Vagina (tissue), 2 donors: Measurements from ENCODE around the gene RPS27L. TPM values are rescaled to one million over a fixed set of nuclear protein-coding genes. Genes with fewer than 3 reads are reported as not detected.

Experiments used
- DNase-seq, 2 donors: peaks; one replicate each; pipeline ENCODE4 v3.0.0-alpha.2; 2017; ENCODE audit errors: extremely low spot score in 2 of 2
- H3K27ac ChIP-seq: fragments of 200-600 bp; sonication (generic); one replicate; pipeline ENCODE4 v1.5.1; 2019
- H3K27me3 ChIP-seq: fragments of 200-600 bp; sonication (generic); one replicate; pipeline ENCODE4 v1.5.1; 2019
- H3K36me3 ChIP-seq, 2 donors: fragments of 200-600 bp; sonication (generic); one replicate each; pipeline ENCODE4 v1.5.1; 2017 to 2019
- H3K4me1 ChIP-seq: fragments of 200-600 bp; sonication (generic); one replicate; pipeline ENCODE4 v1.5.1; 2019
- H3K4me3 ChIP-seq, 2 donors: fragments of 200-600 bp; sonication (generic); 1 replicate in 1 of 2; 2 replicates in 1 of 2; pipeline ENCODE4 v1.5.1; 2016 to 2019
- H3K9me3 ChIP-seq: fragments of 200-600 bp; sonication (generic); one replicate; pipeline ENCODE4 v1.5.1; 2019
- POLR2A ChIP-seq, 2 donors: fragments of 450-650 bp; IDR thresholded peaks; one replicate each; pipeline ENCODE4 v1.6.1; 2017; ENCODE audit warnings: antibody characterized with exemption in 2 of 2, mild to moderate bottlenecking in 2 of 2, moderate library complexity in 2 of 2
- POLR2AphosphoS5 ChIP-seq, 2 donors: sonication (generic); formaldehyde crosslinking; IDR thresholded peaks; one replicate each; pipeline ENCODE4 v1.9.0; 2017; ENCODE audit warnings: antibody characterized with exemption in 2 of 2, mild to moderate bottlenecking in 2 of 2, low read depth in 1 of 2; ENCODE audit not compliant: insufficient read depth in 1 of 2
- intact Hi-C: fragments of 100-400 bp; cut with DNase I; formaldehyde crosslinking; loops from one replicate; pipeline ENCODE4 v1.15.1; 2023
- total RNA-seq: library from RNA; depleted of rRNA; stranded (reverse); fragments of >200 nt; gene quantifications from one replicate; pipeline ENCODE4 v1.2.3, GENCODE V29; 2016
- TF ChIP-seq, protein P1 (sequence below), 3 experiments: fragments of 450-650 bp in 2 of 3; fragments of 200-600 bp in 1 of 3; sonication (generic) in 1 of 3; IDR thresholded peaks; one replicate each; pipeline ENCODE4 v1.5.1; 2017 to 2019; ENCODE audit warnings: antibody characterized with exemption in 3 of 3, mild to moderate bottlenecking in 2 of 3, moderate library complexity in 2 of 3

The RPS27L gene
- total RNA-seq, 1 donor from 2014 or later, result 74.6 TPM

- H3K27ac ChIP-seq, result peak overlapping the region; percentile 84
- no peaks in the 10 kb centered on the region for H3K36me3 ChIP-seq
- DNase-seq, result no peak
- no peaks in the 10 kb centered on the region for H3K9me3 ChIP-seq
- peak overlapping the region; percentile 67 to 89 for H3K4me3 ChIP-seq
- H3K27me3 ChIP-seq, result no peaks in the 10 kb centered on the region
- intact Hi-C loops, result no loop called here
- H3K4me1 ChIP-seq, result peaks cover 27% of the 10 kb centered on the region
- TF ChIP-seq POLR2A (IDR thresholded peaks at IDR 0.05) (no peak), POLR2AphosphoS5 (IDR thresholded peaks at IDR 0.05; ENCODE audit: insufficient read depth in 1 of 2, low read depth in 1 of 2) (no peak)
- TF ChIP-seq, protein P1, sequence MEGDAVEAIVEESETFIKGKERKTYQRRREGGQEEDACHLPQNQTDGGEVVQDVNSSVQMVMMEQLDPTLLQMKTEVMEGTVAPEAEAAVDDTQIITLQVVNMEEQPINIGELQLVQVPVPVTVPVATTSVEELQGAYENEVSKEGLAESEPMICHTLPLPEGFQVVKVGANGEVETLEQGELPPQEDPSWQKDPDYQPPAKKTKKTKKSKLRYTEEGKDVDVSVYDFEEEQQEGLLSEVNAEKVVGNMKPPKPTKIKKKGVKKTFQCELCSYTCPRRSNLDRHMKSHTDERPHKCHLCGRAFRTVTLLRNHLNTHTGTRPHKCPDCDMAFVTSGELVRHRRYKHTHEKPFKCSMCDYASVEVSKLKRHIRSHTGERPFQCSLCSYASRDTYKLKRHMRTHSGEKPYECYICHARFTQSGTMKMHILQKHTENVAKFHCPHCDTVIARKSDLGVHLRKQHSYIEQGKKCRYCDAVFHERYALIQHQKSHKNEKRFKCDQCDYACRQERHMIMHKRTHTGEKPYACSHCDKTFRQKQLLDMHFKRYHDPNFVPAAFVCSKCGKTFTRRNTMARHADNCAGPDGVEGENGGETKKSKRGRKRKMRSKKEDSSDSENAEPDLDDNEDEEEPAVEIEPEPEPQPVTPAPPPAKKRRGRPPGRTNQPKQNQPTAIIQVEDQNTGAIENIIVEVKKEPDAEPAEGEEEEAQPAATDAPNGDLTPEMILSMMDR (IDR thresholded peaks at IDR 0.05), result no peak
Observed at GRCh38 chr15:63188247-63188925, 31.1 kb upstream of the RPS27L start.

- no peaks in the 10 kb centered on the region for H3K36me3 ChIP-seq
- DNase-seq, result no peak
- H3K4me1 ChIP-seq, result peaks cover 22% of the 10 kb centered on the region
- no peak overlapping the region for H3K27ac ChIP-seq
- no peak overlapping the region for H3K4me3 ChIP-seq
- no peaks in the 10 kb centered on the region for H3K9me3 ChIP-seq
- intact Hi-C loops, result no loop called here
- H3K27me3 ChIP-seq, result no peaks in the 10 kb centered on the region
- TF ChIP-seq, protein P1 (IDR thresholded peaks at IDR 0.05), result no peak
- TF ChIP-seq POLR2AphosphoS5 (IDR thresholded peaks at IDR 0.05; ENCODE audit: insufficient read depth in 1 of 2, low read depth in 1 of 2), result no peak
- no peak for TF ChIP-seq POLR2A (IDR thresholded peaks at IDR 0.05)
Observed at GRCh38 chr15:63187589-63188226, 30.4 kb upstream of the RPS27L start.

GRCh38 chr15:63186065-63186464, 28.8 kb upstream of the RPS27L start:
- no peak overlapping the region for H3K27ac ChIP-seq
- TF ChIP-seq POLR2AphosphoS5 (IDR thresholded peaks at IDR 0.05; ENCODE audit: insufficient read depth in 1 of 2, low read depth in 1 of 2), result no peak
- TF ChIP-seq, protein P1 (IDR thresholded peaks at IDR 0.05), result no peak
- no peak for DNase-seq
- H3K36me3 ChIP-seq, result no peaks in the 10 kb centered on the region
- H3K4me3 ChIP-seq, result no peak overlapping the region
- H3K9me3 ChIP-seq, result no peaks in the 10 kb centered on the region
- H3K27me3 ChIP-seq, result no peaks in the 10 kb centered on the region
- intact Hi-C loops, result no loop called here
- peaks cover 10% of the 10 kb centered on the region for H3K4me1 ChIP-seq

- intact Hi-C loops, result no loop called here
- no peak overlapping the region for H3K27ac ChIP-seq
- no peaks in the 10 kb centered on the region for H3K9me3 ChIP-seq
- TF ChIP-seq POLR2A (IDR thresholded peaks at IDR 0.05), result no peak
- H3K27me3 ChIP-seq, result no peaks in the 10 kb centered on the region
- H3K4me3 ChIP-seq, result no peak overlapping the region
- H3K36me3 ChIP-seq, result no peaks in the 10 kb centered on the region
- H3K4me1 ChIP-seq, result peaks cover 2% of the 10 kb centered on the region
- no peak for DNase-seq
Observed at GRCh38 chr15:63185206-63185605, 27.9 kb upstream of the RPS27L start.

DNA sequence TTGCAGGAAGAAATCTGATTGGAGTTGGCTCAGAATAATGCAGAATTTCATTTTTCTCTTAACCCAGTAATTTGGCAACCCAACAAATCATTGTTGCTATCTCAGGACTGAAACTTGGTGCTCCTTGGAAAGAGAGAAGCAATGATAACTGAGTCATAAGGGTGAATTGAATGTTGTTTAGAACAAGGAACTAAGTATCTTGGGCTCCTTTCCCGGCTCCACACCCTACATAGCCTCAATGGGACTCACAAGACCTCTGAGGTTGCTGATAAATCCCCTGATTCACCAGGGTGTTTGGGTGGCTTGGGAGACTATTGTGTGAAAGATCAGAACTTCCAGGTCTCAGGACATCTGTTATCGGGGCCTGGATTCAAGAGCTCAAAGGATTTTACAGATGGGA, 24.4 kb upstream of the RPS27L start:
- DNase-seq, result no peak
- no peaks in the 10 kb centered on the region for H3K4me1 ChIP-seq
- no peak overlapping the region for H3K27ac ChIP-seq
- H3K4me3 ChIP-seq, result no peak overlapping the region
- H3K36me3 ChIP-seq, result no peaks in the 10 kb centered on the region
- intact Hi-C loops, result no loop called here
- no peaks in the 10 kb centered on the region for H3K27me3 ChIP-seq
- H3K9me3 ChIP-seq, result no peaks in the 10 kb centered on the region
- TF ChIP-seq, protein P1 (IDR thresholded peaks at IDR 0.05), result no peak
- TF ChIP-seq POLR2AphosphoS5 (IDR thresholded peaks at IDR 0.05; ENCODE audit: insufficient read depth in 1 of 2, low read depth in 1 of 2), result no peak
- no peak for TF ChIP-seq POLR2A (IDR thresholded peaks at IDR 0.05)
